ENCODE data around the gene RALGAPA1. TPM values are rescaled to one million over a fixed set of nuclear protein-coding genes. Genes with fewer than 3 reads are reported as not detected.

Gene RALGAPA1
- total RNA-seq, 1 experiment from 2014 or later: 28.2 TPM

GRCh38 chr14:35705636-35706035 lies 103.5 kb downstream of the RALGAPA1 start:
- Mint-ChIP-seq H3K27ac (ENCODE audit: unreplicated experiment) (no peak overlapping the region), H3K27me3 (ENCODE audit: unreplicated experiment) (no peaks in the 10 kb centered on the region), H3K4me3 (ENCODE audit: low read depth, unreplicated experiment) (no peak overlapping the region), H3K4me1 (ENCODE audit: low read depth, unreplicated experiment) (no peaks in the 10 kb centered on the region), H3K36me3 (ENCODE audit: insufficient read depth, unreplicated experiment) (no peaks in the 10 kb centered on the region), H3K9me3 (ENCODE audit: low read depth, unreplicated experiment) (no peaks in the 10 kb centered on the region)
- no TSS peak for BruUV-seq (replicated peaks)
- intact Hi-C loops (cut with micrococcal nuclease; ENCODE audit: unreplicated experiment): no loop called here
- CTCF ChIA-PET: no interaction called here
- no peak for DNase-seq
- no peak for TF ChIP-seq CTCF (IDR thresholded peaks at IDR 0.05; ENCODE audit: unreplicated experiment)

GRCh38 chr14:35704793-35705493 lies 104.2 kb downstream of the RALGAPA1 start:
- H3K27ac Mint-ChIP-seq (ENCODE audit: unreplicated experiment): no peak overlapping the region
- no peaks in the 10 kb centered on the region for H3K27me3 Mint-ChIP-seq (ENCODE audit: unreplicated experiment)
- no peaks in the 10 kb centered on the region for H3K4me1 Mint-ChIP-seq (ENCODE audit: low read depth, unreplicated experiment)
- H3K9me3 Mint-ChIP-seq (ENCODE audit: low read depth, unreplicated experiment): no peaks in the 10 kb centered on the region
- intact Hi-C loops (cut with micrococcal nuclease; ENCODE audit: unreplicated experiment): no loop called here
- no peak for DNase-seq
- BruUV-seq (replicated peaks): no TSS peak
- H3K4me3 Mint-ChIP-seq (ENCODE audit: low read depth, unreplicated experiment): no peak overlapping the region
- no peaks in the 10 kb centered on the region for H3K36me3 Mint-ChIP-seq (ENCODE audit: insufficient read depth, unreplicated experiment)
- CTCF ChIA-PET: no interaction called here
- no peak for TF ChIP-seq CTCF (IDR thresholded peaks at IDR 0.05; ENCODE audit: unreplicated experiment)

GRCh38 chr14:35701531-35701930 lies 107.6 kb downstream of the RALGAPA1 start:
- CTCF ChIA-PET: no interaction called here
- H3K36me3 Mint-ChIP-seq (ENCODE audit: insufficient read depth, unreplicated experiment): no peaks in the 10 kb centered on the region
- intact Hi-C loops (cut with micrococcal nuclease; ENCODE audit: unreplicated experiment): no loop called here
- no peaks in the 10 kb centered on the region for H3K27me3 Mint-ChIP-seq (ENCODE audit: unreplicated experiment)
- no peak overlapping the region for H3K27ac Mint-ChIP-seq (ENCODE audit: unreplicated experiment)
- no peaks in the 10 kb centered on the region for H3K4me1 Mint-ChIP-seq (ENCODE audit: low read depth, unreplicated experiment)
- no peak for DNase-seq
- no TSS peak for BruUV-seq (replicated peaks)
- TF ChIP-seq CTCF (IDR thresholded peaks at IDR 0.05; ENCODE audit: unreplicated experiment): no peak
- no peak overlapping the region for H3K4me3 Mint-ChIP-seq (ENCODE audit: low read depth, unreplicated experiment)
- no peaks in the 10 kb centered on the region for H3K9me3 Mint-ChIP-seq (ENCODE audit: low read depth, unreplicated experiment)

GRCh38 chr14:35699791-35700444 lies 109.2 kb downstream of the RALGAPA1 start:
- Mint-ChIP-seq H3K4me3 (ENCODE audit: low read depth, unreplicated experiment) (no peak overlapping the region), H3K36me3 (ENCODE audit: insufficient read depth, unreplicated experiment) (no peaks in the 10 kb centered on the region), H3K9me3 (ENCODE audit: low read depth, unreplicated experiment) (no peaks in the 10 kb centered on the region), H3K27me3 (ENCODE audit: unreplicated experiment) (no peaks in the 10 kb centered on the region), H3K27ac (ENCODE audit: unreplicated experiment) (no peak overlapping the region), H3K4me1 (ENCODE audit: low read depth, unreplicated experiment) (no peaks in the 10 kb centered on the region)
- CTCF ChIA-PET: no interaction called here
- intact Hi-C loops (cut with micrococcal nuclease; ENCODE audit: unreplicated experiment): no loop called here
- no TSS peak for BruUV-seq (replicated peaks)
- no peak for TF ChIP-seq CTCF (IDR thresholded peaks at IDR 0.05; ENCODE audit: unreplicated experiment)
- DNase-seq: no peak
